ENCODE results near the gene BMPR1A.

DNA sequence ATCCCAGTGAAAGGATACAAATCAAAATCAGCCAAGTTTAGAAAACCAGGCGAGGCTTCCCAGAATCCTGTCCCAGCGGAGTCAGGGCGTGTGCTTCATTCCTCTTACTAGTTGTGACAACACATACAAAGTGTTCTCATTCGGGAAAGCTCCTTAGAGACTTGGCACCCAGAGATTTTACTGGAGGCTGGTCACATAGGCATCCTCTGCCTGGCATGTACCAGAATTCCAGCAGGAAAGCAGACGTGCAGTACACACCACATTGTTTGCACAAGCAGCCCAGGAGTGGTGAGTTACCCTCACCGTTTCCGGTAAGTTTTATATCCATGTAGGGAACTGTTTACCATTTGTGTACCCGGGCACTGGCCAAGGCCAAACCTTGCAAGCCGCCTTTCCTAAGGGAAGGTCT, 166.1 kb downstream of the BMPR1A start:
- TF ChIP-seq, protein P1, sequence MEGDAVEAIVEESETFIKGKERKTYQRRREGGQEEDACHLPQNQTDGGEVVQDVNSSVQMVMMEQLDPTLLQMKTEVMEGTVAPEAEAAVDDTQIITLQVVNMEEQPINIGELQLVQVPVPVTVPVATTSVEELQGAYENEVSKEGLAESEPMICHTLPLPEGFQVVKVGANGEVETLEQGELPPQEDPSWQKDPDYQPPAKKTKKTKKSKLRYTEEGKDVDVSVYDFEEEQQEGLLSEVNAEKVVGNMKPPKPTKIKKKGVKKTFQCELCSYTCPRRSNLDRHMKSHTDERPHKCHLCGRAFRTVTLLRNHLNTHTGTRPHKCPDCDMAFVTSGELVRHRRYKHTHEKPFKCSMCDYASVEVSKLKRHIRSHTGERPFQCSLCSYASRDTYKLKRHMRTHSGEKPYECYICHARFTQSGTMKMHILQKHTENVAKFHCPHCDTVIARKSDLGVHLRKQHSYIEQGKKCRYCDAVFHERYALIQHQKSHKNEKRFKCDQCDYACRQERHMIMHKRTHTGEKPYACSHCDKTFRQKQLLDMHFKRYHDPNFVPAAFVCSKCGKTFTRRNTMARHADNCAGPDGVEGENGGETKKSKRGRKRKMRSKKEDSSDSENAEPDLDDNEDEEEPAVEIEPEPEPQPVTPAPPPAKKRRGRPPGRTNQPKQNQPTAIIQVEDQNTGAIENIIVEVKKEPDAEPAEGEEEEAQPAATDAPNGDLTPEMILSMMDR (conservative IDR thresholded peaks at IDR 0.05; ENCODE audit: low read length): no peak
- no peak for TF ChIP-seq EZH2phosphoT487 (IDR thresholded peaks at IDR 0.05; ENCODE audit: borderline replicate concordance)

All from Loucy (cell line).